Limb (tissue), 2 donors: Measurements from ENCODE around the gene NYAP1.
A peak's percentile ranks its signal among the peaks of the same experiment; 100 is the strongest.
"Not testable (repeated sequence)": the region's sequence is repeated elsewhere in the genome, so short reads cannot be mapped to it uniquely, and the experiment has no call there.

Experiments used
- DNase-seq, 2 donors: peaks; one replicate each; pipeline ENCODE4 v3.0.0-alpha.2; 2016; ENCODE audit errors: extremely low spot score in 2 of 2

NYAP1 gene

DNA sequence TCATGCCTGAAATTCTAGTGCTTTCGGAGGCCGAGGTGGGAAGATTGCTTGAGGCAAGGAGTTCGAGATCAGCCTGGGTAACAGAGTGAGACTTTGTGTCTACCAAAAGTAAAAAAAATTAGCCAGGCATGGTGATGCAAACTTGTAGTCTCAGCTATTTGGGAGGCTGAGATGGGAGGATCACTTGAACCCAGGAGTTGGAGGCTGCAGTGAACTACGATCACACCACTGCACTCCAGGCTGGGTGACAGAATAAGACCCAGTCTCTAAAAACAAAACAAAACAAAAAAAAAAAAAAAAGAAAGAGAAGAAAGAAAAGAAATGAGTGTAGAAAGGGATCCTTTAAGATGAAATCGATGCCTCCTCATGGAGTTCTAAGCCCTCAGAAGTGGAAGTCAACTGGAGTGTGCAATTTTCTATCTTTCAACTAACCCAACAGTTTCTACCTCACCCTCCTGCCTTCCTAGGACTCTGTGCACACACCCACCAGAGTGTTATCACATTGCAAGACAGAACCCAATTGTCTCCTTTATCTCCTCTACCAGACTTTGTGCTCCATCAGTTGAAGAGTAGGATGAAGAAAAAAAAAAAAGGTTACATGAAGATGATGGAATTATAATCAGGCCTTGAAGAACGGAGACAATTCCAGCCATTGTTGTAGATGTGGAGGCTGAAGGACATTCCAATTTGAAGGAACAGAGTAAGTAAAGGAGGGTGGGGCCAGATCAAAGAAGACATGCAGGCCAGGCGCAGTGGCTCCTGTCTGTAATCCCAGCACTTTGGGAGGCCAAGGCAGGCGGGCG is 26.9 kb downstream of the NYAP1 start:
- DNase-seq: no peak

DNA sequence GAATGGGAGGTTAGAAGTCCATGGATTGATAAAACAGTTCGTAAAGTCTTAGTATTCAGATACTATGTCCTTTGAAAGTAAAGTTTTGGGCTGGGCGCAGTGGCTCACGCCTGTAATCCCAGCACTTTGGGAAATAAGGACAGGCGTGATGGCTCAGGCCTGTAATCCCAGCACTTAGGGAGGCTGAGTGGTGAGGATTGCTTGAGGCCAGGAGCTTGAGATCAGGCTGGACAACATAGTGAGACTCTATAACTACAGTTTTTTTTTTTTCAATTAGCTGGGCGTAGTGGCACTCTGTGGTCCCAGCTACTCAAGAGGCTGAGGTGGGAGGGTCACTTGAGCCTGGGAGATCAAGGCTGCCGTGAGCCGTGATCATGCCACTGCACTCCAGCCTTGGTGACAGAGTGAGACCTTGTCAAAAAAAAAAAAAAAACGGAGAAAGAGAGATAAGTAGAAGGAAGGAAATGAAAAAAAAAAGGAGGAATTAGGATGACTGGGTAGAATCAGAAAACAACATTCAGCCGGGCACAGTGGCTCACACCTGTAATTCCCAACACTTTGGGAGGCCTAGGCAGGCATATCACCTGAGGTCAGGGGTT is 29.6 kb downstream of the NYAP1 start:
- DNase-seq: no peak

DNA sequence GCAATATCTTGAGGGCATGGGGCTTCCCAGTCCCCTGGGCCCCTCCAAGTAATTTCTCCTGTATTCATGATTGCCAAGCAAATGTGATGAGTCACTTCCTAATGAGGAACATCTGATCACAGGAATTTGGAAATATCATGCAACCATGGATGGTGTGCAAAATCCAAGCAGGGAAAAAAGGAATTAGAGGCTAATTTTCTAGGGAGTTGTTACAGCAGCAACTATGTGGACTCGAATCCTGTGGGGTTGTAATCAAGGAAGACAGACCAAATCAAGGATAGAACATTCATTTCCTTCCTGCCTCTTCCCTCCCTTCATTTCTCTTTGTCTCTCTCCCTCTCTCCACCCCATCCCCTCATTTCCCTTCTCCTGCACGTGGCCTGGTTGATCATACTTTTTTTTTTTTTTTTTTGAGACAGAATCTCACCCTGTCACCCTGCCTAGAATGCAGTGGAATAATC is 31.4 kb downstream of the NYAP1 start:
- peak in 1 of 2 donors; percentile 27 for DNase-seq

DNA sequence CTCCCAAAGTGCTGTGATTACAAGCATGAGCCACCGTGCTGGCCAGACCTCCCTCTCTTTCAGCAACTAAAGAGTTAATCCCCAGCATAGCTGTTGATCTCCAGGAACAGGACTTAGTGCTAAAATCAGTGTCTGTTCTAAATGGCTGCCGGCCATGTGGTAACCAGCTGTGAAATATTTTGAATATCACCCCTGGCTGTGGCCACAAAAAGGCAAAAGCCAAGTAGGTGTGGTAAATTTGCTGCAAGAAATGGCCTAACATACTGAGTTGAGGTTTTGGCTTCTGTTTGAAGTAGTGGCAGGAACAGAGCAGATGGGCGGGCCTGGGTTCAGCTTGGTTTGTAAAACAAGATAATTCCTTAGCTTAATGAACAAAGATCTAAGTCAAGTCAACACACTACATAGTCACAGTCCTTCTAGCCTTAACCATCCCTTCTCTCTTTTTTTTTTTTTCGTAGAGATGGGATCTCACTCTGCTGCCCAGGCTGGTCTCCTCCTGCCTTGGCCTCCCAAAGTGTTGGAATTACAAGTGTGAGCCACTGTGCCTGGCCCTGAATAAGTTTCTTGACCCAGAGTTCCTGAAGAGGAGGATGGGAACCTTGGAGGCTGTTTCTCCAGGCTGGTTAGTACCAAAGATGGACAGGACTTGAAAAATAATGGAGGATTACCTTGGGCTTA is 32.5 kb downstream of the NYAP1 start:
- peak; percentile 47 to 62 for DNase-seq

DNA sequence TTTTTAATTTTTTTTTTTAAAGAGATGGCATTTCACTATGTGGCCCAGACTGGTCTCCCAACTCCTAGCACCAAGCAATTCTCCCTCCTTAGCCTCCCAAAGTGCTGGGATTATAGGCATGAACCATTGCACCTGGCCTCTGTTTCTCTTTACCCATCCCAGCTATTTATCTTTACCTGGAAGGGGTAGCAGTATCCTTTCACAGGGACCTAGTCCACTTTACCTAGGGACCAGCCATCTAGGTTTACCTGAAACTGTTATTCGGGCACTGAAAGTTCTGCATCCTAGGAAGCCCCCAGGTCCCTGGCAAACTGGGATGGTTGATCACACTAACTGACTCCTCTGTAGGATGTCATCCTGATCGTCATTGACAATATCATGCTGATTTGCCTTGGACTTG is 33.6 kb downstream of the NYAP1 start:
- DNase-seq: no peak

DNA sequence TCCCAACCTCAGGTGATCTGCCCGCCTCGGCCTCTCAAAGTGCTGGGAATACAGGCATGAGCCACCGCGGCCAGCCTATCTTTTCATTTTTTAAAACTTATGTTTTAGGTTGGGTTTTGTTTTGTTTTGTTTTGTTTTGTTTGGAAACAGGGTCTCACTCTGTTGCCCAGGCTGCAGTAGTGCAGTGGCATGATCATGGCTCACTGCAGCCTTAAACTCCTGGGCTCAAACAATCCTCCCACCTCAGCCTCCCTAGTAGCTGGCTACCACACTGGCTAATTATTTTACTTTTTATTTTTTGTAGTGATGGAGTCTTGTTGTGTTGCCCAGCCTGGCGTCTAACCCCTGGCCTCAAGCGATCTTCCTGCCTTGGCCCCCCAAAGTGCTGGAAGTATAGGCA is 35.9 kb downstream of the NYAP1 start:
- DNase-seq: no peak

DNA sequence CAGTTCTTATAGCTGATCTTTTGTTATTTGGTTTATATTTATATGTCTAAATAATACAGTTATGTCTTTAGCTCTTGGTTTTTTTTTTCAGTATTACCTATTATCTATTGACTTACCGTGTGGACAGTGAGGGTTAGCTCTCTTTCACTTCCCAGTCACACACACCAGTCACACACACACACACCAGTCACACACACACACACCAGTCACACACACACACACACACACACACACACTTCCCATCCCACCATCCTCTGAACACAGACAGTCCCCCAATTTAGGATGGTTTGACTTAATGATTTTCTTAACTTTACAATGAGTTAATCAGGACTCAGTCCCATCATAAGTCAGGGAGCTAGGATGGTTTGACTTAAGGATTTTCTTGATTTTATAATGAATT is 36.4 kb downstream of the NYAP1 start:
- DNase-seq: no peak

DNA sequence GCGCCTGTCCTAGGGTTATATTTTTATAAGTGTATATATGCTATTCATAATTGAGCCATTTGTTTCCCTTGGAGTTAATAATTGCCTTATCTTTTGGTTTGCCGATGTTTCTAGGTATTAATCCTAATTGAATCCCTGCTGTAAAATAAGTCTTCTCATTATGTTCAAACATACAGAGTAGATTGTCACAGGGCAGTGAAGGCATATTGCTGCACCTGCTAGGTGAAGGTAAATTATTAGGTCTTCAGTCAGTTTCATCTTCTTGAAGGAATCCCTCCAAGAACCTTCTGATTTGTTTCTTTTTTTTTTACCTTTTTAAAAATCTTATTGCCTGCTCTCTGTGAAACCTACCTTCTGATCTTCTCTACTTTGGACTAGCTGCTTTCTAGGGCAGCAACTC is 37.3 kb downstream of the NYAP1 start:
- no peak for DNase-seq

DNA sequence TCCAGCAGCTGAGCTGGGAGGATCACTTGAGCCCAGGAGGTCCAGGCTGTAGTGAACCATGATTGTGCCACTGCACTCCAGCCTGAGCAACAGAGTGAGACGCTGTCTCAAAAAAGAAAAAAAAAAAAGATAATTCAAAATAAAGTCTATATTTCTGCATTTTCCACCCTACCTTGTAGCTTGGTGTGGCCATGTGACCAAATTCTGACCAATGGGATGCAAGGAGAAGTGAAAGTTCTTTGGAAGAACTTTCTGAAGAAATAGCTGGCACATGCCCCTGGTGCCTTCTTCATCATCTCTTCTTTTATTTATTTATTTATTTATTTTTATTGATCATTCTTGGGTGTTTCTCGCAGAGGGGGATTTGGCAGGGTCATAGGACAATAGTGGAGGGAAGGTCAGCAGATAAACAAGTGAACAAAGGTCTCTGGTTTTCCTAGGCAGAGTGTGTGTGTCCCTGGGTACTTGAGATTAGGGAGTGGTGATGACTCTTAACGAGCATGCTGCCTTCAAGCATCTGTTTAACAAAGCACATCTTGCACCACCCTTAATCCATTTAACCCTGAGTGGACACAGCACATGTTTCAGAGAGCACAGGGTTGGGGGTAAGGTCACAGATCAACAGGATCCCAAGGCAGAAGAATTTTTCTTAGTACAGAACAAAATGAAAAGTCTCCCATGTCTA is 38.3 kb downstream of the NYAP1 start:
- not testable (repeated sequence) for DNase-seq

DNA sequence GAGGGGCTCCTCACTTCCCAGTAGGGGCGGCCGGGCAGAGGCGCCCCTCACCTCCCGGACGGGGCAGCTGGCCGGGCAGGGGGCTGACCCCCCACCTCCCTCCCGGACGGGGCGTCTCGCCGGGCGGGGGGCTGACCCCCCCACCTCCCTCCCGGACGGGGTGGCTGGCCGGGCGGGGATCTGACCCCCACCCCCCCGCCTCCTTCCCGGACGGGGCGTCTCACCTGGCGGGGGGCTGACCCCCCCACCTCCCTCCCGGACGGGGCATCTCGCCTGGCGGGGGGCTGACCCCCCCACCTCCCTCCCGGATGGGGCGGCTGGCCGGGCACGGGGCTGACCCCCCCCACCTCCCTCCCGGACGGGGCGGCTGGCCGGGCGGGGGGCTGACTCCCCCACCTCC is 39.5 kb downstream of the NYAP1 start:
- not testable (repeated sequence) for DNase-seq

DNA sequence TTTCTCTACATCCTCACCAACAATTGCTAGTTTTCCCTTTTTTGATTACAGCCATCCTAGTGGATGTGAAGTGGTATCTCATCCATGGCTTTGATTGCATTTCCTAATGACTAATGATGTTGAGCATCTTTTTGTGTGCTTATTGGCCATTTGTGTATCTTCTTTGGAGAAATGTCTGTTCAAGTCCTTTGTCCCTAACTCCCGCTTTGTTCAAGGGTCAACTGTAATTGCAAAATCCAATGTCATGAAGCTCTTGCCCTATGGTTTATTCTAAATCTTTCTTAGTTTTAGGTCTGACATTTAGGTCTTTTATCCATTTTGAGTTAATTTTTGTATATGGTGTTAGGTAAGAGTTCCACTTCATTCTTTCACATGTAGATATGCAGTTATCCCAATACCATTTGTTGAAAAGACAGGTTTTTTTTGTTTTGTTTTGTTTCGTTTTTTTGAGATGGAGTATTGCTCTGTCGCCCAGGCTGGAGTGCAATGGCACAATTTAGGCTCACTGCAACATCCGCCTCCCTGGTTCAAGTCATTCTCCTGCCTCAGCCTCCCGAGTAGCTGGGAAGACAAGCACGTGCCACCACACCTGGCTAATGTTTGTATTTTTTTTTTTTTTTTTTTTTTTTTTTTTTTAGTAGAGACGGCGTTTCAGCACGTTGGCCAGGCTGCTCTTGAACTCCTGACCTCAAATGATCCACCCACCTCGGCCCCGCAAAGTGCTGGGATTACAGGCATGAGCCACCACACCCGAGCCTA is 44.6 kb downstream of the NYAP1 start:
- not testable (repeated sequence) for DNase-seq

DNA sequence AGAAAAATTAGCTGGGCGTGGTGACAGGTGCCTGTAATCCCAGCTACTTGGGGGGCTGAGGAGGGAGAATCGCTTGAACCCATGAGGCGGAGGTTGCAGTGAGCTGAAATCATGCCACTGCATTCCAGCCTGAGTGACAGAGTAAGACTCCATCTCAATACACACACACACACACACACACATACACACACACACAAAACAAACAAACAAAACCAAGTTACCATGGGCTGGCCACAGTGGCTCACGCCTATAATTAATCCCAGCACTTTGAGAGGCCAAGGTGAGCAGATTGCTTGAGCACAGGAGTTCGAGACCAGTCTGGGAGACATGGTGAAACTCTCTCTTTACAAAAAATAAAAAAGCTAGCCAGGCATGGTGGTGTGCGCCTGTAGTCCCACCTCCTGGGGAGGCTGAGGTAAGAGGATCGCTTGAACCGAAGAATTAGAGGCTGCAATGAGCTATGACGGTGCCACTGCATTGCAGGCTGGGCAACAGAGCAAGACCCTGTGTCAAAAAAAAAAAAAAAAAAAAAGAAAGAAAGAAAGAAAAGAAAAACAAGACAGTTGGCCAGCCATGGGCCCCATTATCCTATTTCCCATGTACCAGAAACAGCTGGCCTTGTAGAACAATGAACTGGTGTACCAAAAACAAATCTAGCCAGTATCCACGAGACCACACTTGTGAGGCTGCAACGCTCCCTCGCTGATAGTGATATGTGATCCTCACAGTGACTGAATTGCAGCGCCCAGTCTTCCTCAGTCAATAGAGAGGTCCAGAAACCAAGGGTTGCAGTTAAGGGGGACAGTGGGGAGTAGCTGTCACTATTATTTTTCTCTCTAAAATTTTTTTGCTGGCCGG is 48.7 kb downstream of the NYAP1 start:
- no peak for DNase-seq

DNA sequence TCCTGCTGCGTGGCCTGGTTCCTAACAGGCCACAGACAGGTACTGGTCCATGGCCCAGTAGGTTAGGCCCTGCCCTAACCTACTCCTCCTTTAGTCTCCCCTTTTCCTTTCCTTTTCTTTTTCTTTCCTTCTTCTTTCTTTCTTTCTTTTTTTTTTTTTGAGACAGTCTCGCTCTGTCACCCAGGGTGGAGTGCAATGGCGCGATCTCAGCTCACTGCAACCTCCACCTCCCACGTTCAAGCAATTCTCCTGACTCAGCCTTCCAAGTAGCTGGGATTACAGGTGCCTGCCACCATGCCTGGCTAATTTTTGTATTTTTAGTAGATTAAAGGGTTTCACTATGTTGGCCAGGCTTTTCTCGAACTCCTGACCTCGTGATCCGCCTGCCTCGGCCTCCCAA is 52.3 kb downstream of the NYAP1 start:
- DNase-seq: not testable (repeated sequence)

DNA sequence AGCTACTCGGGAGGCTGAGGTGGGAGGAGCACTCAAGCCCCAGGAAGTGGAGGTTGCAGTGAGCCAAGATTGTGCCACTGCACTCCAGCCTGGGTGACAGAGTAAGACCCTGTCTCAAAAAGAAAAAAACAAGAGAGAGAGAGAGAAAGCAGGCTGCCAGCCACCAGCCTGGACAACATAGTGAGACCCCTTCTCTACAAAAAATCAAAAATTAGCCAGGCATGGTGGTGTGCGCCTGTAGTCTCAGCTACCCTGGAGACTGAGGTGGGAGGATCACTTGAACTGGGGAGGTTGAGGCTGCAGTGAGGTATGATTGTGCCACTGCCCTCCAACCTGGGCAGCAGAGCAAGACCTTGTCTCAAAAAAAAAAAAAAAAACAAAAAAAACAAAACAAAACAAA is 53.0 kb downstream of the NYAP1 start:
- DNase-seq: not testable (repeated sequence)

DNA sequence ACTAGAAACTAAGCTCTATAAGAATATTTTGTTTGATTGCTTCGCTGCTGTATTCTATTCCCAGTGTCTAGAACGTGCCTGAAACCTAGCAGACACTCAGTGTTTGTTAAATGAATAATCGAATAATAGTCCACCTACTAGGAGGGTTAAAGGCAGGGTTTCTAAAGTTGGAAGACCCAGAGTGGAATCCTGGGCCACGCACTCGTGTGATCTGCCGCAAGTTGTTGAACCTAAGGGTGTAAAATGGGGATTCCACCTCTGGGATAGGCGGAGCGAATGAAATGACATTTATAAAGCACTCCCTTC is 54.6 kb downstream of the NYAP1 start:
- no peak for DNase-seq

DNA sequence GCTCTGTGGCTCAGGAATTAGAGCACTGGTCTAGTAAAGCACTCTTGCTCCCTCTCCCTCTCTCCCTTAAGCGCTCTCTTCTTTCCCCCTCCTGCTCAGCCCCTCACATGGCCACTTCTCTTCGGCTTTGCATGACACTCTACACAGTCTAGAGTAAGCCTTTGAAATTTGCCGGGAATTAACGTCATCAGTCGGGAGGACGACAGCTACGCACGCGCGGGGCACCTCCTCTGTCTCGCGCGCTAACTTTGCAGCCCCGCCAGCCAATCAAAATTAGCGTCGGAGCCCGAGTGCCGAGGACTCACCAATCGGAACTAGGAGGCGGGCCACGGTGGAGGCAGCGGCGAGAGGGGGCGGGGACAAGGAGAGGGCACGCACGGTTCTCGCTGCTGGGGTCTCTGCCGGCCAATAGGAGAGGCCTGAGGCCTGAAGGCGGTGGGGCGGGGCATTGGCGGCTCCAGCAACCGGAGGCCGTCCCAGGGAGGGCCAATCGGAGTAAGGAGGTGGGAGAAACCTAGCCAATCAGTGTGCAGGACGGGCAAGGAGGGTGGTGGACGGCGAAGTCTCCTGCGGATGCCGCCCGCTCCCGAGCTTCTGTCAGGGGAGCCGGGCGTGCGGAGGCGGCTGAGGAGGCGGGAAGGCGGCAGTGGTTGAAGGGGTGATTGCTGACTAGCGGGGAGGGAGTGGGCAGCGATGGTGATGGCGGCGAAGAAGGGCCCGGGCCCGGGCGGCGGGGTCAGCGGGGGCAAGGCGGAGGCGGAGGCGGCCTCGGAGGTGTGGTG is 55.1 kb downstream of the NYAP1 start, which contains the start of gene AGFG2:
Gene AGFG2 (plus strand): TSS at position 550 of the 782 bp plus-strand sequence. CDS start 144 bp downstream, at position 694.
- DNase-seq: peak; percentile 100

DNA sequence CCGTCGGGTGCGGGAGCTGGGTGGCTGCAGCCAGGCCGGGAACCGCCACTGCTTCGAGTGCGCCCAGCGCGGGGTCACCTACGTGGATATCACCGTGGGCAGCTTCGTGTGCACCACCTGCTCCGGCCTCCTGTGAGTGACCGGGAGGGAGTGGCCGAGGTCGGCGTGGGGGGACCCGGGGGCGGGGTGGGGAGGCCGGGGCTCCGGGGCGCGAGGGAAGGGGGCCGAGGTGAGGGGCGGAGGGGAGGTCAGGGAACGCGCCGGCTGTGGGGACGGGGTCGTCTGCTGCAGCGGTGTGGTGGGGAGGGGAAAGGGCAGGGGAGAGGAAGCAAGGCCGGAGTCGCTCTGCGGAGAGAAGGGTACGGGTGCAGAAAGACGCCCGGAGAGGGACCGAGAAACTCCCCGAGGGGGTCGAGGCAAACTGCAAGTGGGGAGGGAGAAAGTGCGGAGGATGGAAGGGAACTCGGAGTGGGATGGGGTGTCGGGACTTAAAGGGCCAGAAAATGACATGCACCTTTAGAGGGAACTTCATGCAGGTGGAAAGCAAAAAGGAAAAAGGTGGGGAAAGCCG is 55.8 kb downstream of the NYAP1 start:
- DNase-seq: no peak

DNA sequence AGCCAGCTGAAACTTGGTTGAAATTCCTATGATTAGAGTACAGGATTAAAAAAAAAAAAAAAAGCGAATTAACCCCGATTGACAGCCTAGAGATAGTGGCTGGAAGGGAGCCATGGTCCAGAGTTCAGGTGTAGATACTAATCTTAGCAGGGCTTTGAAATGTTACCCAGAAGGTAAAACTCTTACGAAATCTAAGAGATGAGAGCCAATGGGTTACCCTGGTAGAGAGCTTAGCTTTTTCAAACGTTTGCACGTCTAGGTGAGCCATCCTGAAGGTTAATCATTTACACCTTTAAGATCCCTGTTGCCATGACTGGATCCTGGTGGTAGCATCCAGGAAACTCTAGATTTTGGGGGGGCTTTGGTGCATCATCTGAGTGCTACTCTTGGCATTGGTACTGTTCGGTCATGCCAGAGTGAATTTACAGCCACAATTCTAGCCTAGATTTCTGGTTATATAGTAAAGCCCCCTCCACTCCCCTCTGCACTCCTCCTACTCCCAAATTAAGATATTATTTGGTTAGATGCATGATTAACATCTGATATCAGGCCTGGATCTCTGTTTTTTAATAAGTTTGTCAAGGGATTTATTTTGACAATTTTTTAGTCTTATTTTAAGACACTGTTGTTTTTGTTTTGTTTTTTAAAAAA is 56.5 kb downstream of the NYAP1 start:
- no peak for DNase-seq

DNA sequence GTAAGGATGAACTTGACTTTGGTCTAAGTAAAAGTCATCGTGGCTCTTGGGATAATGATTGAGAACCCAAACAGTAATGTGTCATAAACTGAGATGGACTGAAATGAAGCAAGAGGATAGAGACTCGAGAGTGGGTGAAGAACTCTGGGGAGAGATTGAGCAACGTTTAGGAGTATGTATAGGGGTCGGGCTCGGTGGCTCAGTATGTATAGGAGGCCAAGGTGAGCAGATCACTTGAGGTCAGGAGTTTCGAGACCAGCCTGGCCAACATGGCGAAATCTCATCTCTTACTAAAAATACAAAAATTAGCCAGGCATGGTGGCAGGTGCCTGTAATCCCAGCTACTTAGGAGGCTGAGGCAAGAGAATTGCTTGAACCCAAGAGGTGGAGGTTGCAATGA is 57.6 kb downstream of the NYAP1 start:
- DNase-seq: not testable (repeated sequence)
